Sigmoid colon (tissue), 4 donors: ENCODE data around the gene CCDC146.
"Not testable (repeated sequence)": the region's sequence is repeated elsewhere in the genome, so short reads cannot be mapped to it uniquely, and the experiment has no call there.

ENCODE experiments used
- POLR2AphosphoS5 ChIP-seq, 4 donors: sonication (generic); formaldehyde crosslinking; IDR thresholded peaks; one replicate each; pipeline ENCODE4 v1.6.1; 2017; ENCODE audit warnings: antibody characterized with exemption in 4 of 4
- TF ChIP-seq, protein P1 (sequence below), 4 experiments: fragments of 450-650 bp in 3 of 4; fragments of 200-600 bp in 1 of 4; IDR thresholded peaks; one replicate each; pipeline ENCODE4 v1.5.1; 2016 to 2019; ENCODE audit warnings: antibody characterized with exemption in 4 of 4, mild to moderate bottlenecking in 3 of 4, moderate library complexity in 2 of 4

DNA sequence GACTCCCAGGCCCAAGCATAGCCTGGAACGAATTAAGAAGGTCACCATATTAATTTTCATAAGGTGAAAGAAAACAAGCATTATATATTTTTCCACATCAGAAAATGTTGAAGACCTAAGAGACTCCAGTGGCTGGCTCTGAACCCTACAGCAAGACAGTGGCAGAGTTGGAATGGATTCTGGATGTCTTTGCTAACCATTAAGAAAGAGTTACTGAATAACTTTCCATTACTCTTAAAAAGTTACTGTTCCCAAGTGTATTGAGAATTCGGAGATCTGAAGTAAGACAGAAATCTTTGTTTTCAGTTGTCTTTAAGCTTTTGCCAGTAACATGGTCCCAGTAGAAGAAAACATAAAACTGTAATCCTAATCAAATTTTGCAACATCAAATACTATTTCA is 30.1 kb upstream of the CCDC146 start:
- TF ChIP-seq, protein P1, sequence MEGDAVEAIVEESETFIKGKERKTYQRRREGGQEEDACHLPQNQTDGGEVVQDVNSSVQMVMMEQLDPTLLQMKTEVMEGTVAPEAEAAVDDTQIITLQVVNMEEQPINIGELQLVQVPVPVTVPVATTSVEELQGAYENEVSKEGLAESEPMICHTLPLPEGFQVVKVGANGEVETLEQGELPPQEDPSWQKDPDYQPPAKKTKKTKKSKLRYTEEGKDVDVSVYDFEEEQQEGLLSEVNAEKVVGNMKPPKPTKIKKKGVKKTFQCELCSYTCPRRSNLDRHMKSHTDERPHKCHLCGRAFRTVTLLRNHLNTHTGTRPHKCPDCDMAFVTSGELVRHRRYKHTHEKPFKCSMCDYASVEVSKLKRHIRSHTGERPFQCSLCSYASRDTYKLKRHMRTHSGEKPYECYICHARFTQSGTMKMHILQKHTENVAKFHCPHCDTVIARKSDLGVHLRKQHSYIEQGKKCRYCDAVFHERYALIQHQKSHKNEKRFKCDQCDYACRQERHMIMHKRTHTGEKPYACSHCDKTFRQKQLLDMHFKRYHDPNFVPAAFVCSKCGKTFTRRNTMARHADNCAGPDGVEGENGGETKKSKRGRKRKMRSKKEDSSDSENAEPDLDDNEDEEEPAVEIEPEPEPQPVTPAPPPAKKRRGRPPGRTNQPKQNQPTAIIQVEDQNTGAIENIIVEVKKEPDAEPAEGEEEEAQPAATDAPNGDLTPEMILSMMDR (IDR thresholded peaks at IDR 0.05) = not testable (repeated sequence)
- TF ChIP-seq POLR2AphosphoS5 (IDR thresholded peaks at IDR 0.05) = not testable (repeated sequence)
